ENCODE measurements around the gene TBC1D14. TPM values are rescaled to one million over a fixed set of nuclear protein-coding genes. Genes with fewer than 3 reads are reported as not detected.
A peak's percentile ranks its signal among the peaks of the same experiment; 100 is the strongest.

Gene TBC1D14
- polyA plus RNA-seq, 3 donors = 36.3 to 44.7 (median 39.3) TPM

GRCh38 chr4:7073059-7073458 lies 163.4 kb downstream of the TBC1D14 start:
- peaks cover 0 to 18% of the 10 kb centered on the region in 2 donors for H3K27me3 ChIP-seq (ENCODE audit: control insufficient read depth in 2 of 2, insufficient read depth in 2 of 2, low read length in 2 of 2)
- H3K27ac Mint-ChIP-seq = no peak overlapping the region
- no peak overlapping the region for H2AFZ ChIP-seq (ENCODE audit: insufficient read depth, low read depth, low read length, poor library complexity, severe bottlenecking)
- H3K79me2 ChIP-seq (ENCODE audit: insufficient read depth, low read length) = no peaks in the 10 kb centered on the region
- WGBS (ENCODE audit: insufficient coverage) = 92% methylated on average over 14 of the region's 14 CpGs
- no peaks in the 10 kb centered on the region for H3K9me3 Mint-ChIP-seq
- H3K9me3 ChIP-seq (replicated peaks in 1 of 2; ENCODE audit: control insufficient read depth in 1 of 2, insufficient read depth in 1 of 2, low read length in 2 of 2) = no peaks in the 10 kb centered on the region
- no peaks in the 10 kb centered on the region for H3K36me3 ChIP-seq (replicated peaks in 1 of 2; ENCODE audit: control insufficient read depth in 1 of 2, insufficient read depth in 2 of 2, low read length in 2 of 2)
- DNase-seq = no peak
- H3K4me1 ChIP-seq (ENCODE audit: control insufficient read depth in 1 of 2, insufficient read depth in 2 of 2, low read length in 2 of 2) = peaks cover 10 to 13% of the 10 kb centered on the region in 2 donors
- intact Hi-C loops (cut with micrococcal nuclease) = loop anchor here (5.0 kb wide), 2 partner anchors 86 to 356 kb away; partner anchors contain the start of gene BLOC1S4 (in 1 of the 2)
- H3K4me3 ChIP-seq (replicated peaks in 1 of 3; ENCODE audit: low read depth in 2 of 3, low read length in 3 of 3) = no peak overlapping the region
- H3K27me3 Mint-ChIP-seq (ENCODE audit: low read depth in 3 of 3) = peaks cover 26 to 35% (median 34%) of the 10 kb centered on the region in 3 donors
- H3K4me3 Mint-ChIP-seq = no peak overlapping the region
- H3K4me2 ChIP-seq (replicated peaks; ENCODE audit: extremely low read depth, low read length, poor library complexity, severe bottlenecking) = no peak overlapping the region
- no peaks in the 10 kb centered on the region for H3K36me3 Mint-ChIP-seq
- H4K20me1 ChIP-seq (ENCODE audit: insufficient read depth, low read length) = no peaks in the 10 kb centered on the region
- H3K4me1 Mint-ChIP-seq = peaks cover 12% of the 10 kb centered on the region
- H3K9ac ChIP-seq (ENCODE audit: insufficient read depth, low read length, poor library complexity, severe bottlenecking) = no peak overlapping the region
- TF ChIP-seq CTCF (IDR thresholded peaks at IDR 0.05) = no peak
- no peak overlapping the region for H3K27ac ChIP-seq (ENCODE audit: low read depth in 1 of 2, low read length in 2 of 2)

- no peak overlapping the region for H3K9ac ChIP-seq (ENCODE audit: insufficient read depth, low read length, poor library complexity, severe bottlenecking)
- no peak for TF ChIP-seq CTCF (IDR thresholded peaks at IDR 0.05)
- H2AFZ ChIP-seq (ENCODE audit: insufficient read depth, low read depth, low read length, poor library complexity, severe bottlenecking) = no peak overlapping the region
- Mint-ChIP-seq H3K4me1 (peaks cover 9% of the 10 kb centered on the region), H3K27me3 (ENCODE audit: low read depth in 3 of 3) (peaks cover 26 to 36% (median 34%) of the 10 kb centered on the region in 3 donors), H3K9me3 (no peaks in the 10 kb centered on the region), H3K27ac (no peak overlapping the region), H3K36me3 (no peaks in the 10 kb centered on the region), H3K4me3 (no peak overlapping the region)
- 77% methylated on average over 16 of the region's 18 CpGs for WGBS (ENCODE audit: insufficient coverage)
- no peak overlapping the region for H3K4me2 ChIP-seq (replicated peaks; ENCODE audit: extremely low read depth, low read length, poor library complexity, severe bottlenecking)
- intact Hi-C loops (cut with micrococcal nuclease) = loop anchor here (5.0 kb wide), 2 partner anchors 86 to 356 kb away; partner anchors contain the start of gene BLOC1S4 (in 1 of the 2)
- H3K9me3 ChIP-seq (replicated peaks in 1 of 2; ENCODE audit: control insufficient read depth in 1 of 2, insufficient read depth in 1 of 2, low read length in 2 of 2) = no peaks in the 10 kb centered on the region
- no peaks in the 10 kb centered on the region for H4K20me1 ChIP-seq (ENCODE audit: insufficient read depth, low read length)
- no peaks in the 10 kb centered on the region for H3K36me3 ChIP-seq (replicated peaks in 1 of 2; ENCODE audit: control insufficient read depth in 1 of 2, insufficient read depth in 2 of 2, low read length in 2 of 2)
- DNase-seq = peak in 2 of 3 donors; percentile 19 to 36
- peaks cover 7 to 8% of the 10 kb centered on the region in 2 donors for H3K4me1 ChIP-seq (ENCODE audit: control insufficient read depth in 1 of 2, insufficient read depth in 2 of 2, low read length in 2 of 2)
- no peak overlapping the region for H3K4me3 ChIP-seq (replicated peaks in 1 of 3; ENCODE audit: low read depth in 2 of 3, low read length in 3 of 3)
- peaks cover 0 to 18% of the 10 kb centered on the region in 2 donors for H3K27me3 ChIP-seq (ENCODE audit: control insufficient read depth in 2 of 2, insufficient read depth in 2 of 2, low read length in 2 of 2)
- no peaks in the 10 kb centered on the region for H3K79me2 ChIP-seq (ENCODE audit: insufficient read depth, low read length)
- H3K27ac ChIP-seq (ENCODE audit: low read depth in 1 of 2, low read length in 2 of 2) = no peak overlapping the region
These were observed 164.1 kb downstream of the TBC1D14 start for GRCh38 chr4:7073526-7074390.

Data from CD14-positive monocyte (primary cell).